ENCODE data around the gene NOL6.
A peak's percentile ranks its signal among the peaks of the same experiment; 100 is the strongest.
"Not testable (repeated sequence)": the region's sequence is repeated elsewhere in the genome, so short reads cannot be mapped to it uniquely, and the experiment has no call there.

NOL6 gene

GRCh38 chr9:33473643-33474352 lies at the start of gene NOL6:
TSS of gene NOL6 (minus strand) at chr9:33473924. CDS start at chr9:33473842, 82 bp downstream.
- peak; percentile 96 for DNase-seq

DNA sequence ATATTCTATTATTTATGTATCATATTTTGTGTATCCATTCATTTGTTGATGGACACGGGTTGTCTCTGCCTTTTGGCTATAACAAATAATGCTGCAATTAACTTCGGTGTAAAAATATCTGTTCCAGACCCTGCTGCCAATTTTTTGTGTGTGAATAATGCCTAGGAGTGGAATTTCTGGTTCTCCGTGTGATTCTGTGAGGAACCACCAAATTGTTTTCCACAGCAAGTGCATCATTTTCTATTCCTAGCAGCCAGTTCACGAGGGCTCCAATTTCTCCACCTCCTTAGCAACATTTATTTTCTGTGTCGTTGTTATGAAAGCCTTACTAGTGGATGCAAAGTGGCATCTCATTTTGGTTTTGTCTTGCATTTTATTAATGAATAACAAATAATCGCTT lies 48.1 kb upstream of the NOL6 start:
- DNase-seq: not testable (repeated sequence)

- DNase-seq: not testable (repeated sequence)
Measured at GRCh38 chr9:33517934-33518577, 44.3 kb upstream of the NOL6 start.

DNA sequence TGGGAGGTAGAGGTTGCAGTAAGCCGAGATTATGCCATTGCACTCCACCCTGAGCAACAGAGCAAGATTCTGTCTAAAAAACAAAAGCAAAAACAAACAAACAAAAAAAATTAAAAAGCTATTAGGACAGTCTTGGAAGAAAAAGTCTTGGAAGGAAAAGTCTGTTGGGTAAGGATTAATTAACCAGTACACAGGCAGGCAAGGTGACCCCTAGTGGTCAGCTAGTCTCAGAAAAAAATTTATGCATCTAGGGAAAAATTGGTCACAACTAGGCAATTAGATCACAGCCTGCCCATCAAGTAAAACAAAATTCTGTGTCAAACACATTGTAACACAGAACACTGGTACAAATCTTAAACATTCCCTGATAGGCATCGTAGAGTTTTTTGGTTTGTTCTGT lies 43.6 kb upstream of the NOL6 start:
- DNase-seq: no peak

DNA sequence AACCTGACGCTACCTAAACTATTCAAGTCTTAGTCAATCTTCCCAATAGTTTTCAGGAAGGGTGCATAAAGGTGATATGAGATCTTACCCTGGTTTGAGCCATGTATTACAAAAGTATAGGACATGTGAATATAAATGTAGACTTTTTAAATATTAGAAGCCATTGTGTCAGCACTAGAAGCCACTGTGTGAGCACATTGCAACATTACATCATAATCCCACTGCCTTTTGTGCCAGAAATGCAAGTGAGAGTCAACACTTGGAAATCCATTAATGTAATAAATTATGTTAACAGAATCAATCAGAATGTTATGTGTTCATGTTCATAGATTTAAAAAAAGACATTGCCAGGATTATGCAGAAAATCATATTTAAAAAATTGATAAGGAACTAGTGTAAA lies 42.7 kb upstream of the NOL6 start:
- not testable (repeated sequence) for DNase-seq

- not testable (repeated sequence) for DNase-seq
Measured at GRCh38 chr9:33515342-33515995, 41.7 kb upstream of the NOL6 start.

DNA sequence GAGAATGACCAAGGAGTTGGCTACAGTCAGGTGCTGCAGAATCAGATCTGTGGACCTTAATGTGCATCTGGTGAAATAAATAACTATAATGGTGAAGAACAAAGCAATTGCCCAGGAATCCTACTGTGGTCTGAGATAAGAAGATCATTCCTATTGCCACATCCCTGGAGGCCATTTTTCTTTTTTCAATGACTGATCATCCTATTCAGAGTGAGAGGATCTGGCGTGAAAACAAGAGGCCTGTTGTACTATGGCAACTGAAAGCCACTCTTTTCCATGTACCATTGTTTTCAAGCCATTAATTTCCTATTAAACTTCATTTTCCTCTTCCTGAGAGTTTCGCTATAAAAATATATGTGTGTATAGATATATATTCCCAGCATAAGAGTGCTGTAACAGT lies 38.8 kb upstream of the NOL6 start:
- not testable (repeated sequence) for DNase-seq

- not testable (repeated sequence) for DNase-seq
Measured at GRCh38 chr9:33511184-33511517, 37.4 kb upstream of the NOL6 start.

GRCh38 chr9:33510262-33511183 lies 36.8 kb upstream of the NOL6 start:
- DNase-seq: peak; percentile 24

DNA sequence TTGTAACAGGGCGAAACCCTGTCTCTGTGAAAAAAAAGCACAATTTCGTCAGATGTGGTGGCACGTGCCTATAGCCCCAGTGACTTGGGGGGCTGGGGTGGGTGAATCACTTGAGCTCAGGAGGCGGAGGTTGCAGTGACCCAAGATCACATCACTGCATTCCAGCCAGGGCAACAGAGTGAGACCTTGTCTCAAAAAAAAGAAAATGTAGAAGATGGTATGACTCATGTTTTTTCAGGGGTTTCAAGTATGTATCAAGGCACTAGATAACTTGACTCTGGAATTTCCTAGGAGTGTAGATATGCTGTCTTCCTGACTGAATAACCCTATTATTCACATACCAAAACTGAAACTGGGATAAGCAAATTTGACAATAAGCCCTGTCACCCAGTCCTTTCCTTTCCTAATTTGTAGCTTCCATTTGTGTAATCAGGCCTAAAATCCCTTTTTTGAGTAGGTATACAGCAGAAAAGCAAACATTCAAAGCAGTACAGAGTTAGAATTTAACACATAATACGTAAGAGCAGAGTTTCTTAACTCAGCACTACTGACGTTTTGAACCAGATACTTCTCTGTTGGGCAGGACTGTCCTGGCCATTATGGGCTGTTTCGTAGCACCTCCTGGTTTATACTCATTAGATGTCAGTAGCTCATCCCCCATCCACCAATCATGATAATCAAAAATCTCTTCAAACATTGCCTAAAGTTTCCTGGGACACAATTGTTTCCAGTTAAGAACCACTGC lies 33.1 kb upstream of the NOL6 start:
- DNase-seq: no peak

DNA sequence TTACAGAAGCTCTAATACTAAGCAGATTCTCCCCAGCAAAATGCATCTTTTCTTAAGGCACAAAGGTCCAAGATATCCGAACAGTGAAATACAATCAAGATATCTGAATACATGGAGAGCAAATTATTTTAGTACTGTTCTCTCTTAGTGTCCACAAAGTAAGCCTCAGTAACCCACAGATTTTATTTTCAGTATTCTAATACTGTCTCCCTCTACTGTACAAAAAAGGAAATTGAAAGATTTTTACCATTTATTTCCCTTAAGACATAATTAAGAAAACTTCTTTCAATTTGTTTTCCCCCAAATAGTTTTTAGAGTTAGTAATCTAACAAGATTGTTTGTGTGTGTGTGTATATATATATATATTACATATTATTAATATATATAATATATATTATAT lies 24.7 kb upstream of the NOL6 start:
- no peak for DNase-seq

DNA sequence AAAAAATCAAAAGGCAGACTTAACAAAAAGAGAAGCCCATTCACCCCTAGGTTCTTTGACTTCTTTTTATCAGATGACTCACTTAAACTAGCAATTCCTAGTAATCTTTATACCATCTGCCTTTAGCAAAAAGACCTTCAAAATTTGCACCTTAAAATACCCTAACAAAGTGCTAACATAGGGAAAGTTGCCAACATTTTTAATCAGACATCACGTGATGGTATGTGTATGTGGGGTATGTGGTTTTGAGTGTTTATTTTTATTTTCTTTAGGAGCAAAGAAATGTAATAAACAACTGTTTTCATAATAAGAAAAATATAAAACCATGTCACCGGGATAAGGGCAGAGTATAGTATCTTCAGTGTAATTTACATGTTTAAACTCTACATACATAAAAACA lies 20.1 kb upstream of the NOL6 start:
- DNase-seq: not testable (repeated sequence)

DNA sequence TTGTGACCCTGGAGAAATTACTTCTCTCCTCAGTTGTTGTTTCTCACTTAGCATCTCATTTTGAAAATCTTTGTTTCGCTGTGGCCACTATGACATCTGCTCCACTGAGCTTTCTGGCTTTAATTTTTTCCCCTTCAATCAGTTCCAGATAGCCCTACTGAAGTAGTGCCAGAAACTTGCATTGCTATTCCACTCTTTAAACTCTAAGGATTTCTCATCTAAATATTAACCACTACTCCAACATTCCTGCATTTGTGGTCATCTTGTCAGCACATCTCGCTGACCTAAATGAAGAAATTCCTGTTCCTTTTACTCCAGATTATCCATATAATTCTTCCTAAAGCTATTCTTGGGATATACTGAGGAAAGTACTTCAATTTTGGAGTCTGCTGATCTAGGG lies 15.3 kb upstream of the NOL6 start:
- no peak for DNase-seq

- DNase-seq: not testable (repeated sequence)
Measured at GRCh38 chr9:33485312-33485711, 11.6 kb upstream of the NOL6 start.

- DNase-seq: no peak
Measured at GRCh38 chr9:33480976-33481375, 7.3 kb upstream of the NOL6 start.

- DNase-seq: no peak
Measured at GRCh38 chr9:33480106-33480505, 6.4 kb upstream of the NOL6 start.

DNA sequence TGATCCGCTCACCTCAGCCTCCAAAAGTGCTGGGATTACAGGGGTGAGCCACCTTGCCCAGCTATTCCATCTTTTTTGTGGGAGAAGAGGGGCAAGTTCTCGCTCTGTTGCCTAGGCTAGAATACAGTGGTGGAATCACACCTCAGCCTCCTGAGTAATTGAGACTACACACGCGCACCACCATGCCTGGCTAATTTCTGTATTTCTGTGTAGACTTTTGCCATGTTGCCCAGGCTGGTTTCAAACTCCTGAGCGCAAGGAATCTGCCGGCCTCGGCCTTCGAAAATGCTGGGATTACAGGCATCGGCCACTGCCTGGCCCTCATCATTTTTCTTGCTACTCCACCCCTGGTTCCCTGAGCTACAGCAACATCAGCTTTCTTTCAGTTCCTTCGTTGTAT lies 2.8 kb upstream of the NOL6 start:
- no peak for DNase-seq

DNA sequence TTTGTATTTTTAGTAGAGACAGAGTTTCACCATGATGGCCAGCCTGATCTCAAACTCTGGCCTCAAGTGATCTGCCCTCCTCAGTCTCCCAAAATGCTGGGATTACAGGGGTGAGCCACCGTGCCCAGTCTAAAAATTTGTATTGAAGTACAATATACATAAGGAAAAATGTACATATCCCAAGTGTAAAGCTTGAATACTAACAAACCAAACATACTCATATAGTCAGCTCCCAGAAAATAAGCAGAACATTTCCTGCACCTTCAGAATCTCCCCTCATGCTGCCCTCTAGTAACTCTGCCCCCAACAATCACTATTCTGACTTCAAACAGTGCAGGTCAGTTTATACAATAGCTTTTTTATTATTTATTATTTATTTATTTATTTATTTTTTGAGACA lies 1.6 kb upstream of the NOL6 start:
- DNase-seq: no peak

DNA sequence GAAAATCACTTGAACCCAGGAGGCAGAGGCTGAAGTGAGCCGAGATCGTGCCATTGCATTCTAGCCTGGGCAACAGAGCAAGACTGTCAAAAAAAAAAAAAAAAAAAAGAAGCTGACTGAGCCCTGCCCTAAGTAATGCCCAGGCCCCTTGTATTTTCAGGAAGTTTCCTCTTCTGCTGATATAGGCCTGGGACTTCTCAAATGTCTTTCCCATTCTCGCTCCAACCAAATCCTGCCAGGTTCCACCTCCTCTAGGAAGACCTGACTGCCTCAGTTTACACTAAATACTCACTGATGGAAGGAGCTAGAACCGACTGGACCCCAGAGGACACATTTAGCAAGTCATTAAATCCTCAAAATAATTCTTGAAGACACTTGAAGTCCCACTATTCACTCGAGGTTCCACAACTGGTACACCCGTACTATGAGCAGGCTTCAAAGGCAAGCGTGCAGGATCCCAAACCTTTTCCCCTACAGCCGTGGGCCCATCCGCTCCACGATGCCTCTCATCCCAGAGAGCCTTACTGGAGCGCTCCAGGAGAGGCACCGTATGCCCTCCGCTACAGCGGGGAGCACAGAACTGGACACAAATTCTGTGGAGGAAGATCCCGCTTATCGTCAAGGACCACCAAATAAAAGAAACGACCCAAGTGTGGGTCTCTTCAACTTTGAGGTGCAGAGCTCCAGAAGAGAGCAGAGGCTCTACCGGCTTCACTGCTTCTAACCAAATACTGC lies 676 bp downstream of the NOL6 start:
- DNase-seq: no peak

- DNase-seq: no peak
Measured at GRCh38 chr9:33472171-33472880, 1.4 kb downstream of the NOL6 start.

DNA sequence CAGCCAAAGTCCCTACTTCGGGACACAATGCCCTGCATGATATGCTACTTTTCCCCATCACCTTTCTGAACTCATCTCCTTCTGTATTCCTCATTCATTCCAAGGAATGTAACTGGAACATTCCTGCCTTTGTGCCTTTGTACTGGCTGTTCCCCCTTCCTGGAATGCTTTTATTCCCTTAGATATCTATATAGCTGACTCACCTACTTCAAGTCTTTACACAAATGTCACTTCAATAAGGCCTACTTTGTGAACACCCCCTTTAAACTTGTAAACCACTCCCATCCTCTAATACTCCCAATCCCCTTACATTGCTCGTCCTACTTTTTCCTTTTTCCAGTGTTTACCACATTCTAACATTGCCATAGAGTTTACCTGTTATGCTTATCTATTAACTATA lies 2.4 kb downstream of the NOL6 start:
- no peak for DNase-seq
